ENCODE measurements around the gene DECR2. TPM values are rescaled to one million over a fixed set of nuclear protein-coding genes. Genes with fewer than 3 reads are reported as not detected.
A peak's percentile ranks its signal among the peaks of the same experiment; 100 is the strongest.

DECR2 gene
- total RNA-seq, 1 donor from 2014 or later, result 17.4 TPM

- H3K36me3 ChIP-seq (ENCODE audit: insufficient read depth, low read length), result no peaks in the 10 kb centered on the region
- H3K4me3 ChIP-seq (ENCODE audit: insufficient read depth, low read depth, low read length), result peak overlapping the region; percentile 64
- no peak for TF ChIP-seq EZH2 (IDR thresholded peaks at IDR 0.05; ENCODE audit: insufficient read depth, low read length)
- TF ChIP-seq CTCF (IDR thresholded peaks at IDR 0.05; ENCODE audit: insufficient read depth, low read depth, low read length), result no peak
- H3K9me3 ChIP-seq (ENCODE audit: insufficient read depth, low read depth, low read length), result no peaks in the 10 kb centered on the region
- peak overlapping the region; percentile 96 for H3K4me2 ChIP-seq (ENCODE audit: low read length)
- H3K27me3 ChIP-seq (ENCODE audit: insufficient read depth, low read length), result no peaks in the 10 kb centered on the region
- H3K4me1 Mint-ChIP-seq (ENCODE audit: low read depth, unreplicated experiment), result peaks cover 16% of the 10 kb centered on the region
- H3K27ac Mint-ChIP-seq (ENCODE audit: unreplicated experiment), result no peak overlapping the region
- H2AFZ ChIP-seq (ENCODE audit: low read depth, low read length), result peak overlapping the region; percentile 58
- H3K4me3 Mint-ChIP-seq (ENCODE audit: unreplicated experiment), result peak overlapping the region; percentile 85
- DNase-seq (ENCODE audit: low read depth) (no peak), FAIRE-seq (no peak)
- no peaks in the 10 kb centered on the region for H3K36me3 Mint-ChIP-seq (ENCODE audit: low read depth, unreplicated experiment)
- H3K9ac ChIP-seq (ENCODE audit: low read length), result peak overlapping the region; percentile 81
- peaks cover 25% of the 10 kb centered on the region for H3K79me2 ChIP-seq (ENCODE audit: insufficient read depth, low read length)
- no peaks in the 10 kb centered on the region for H3K27me3 Mint-ChIP-seq (ENCODE audit: low read depth, unreplicated experiment)
- peaks cover 30% of the 10 kb centered on the region for H4K20me1 ChIP-seq (ENCODE audit: insufficient read depth, low read length)
- H3K27ac ChIP-seq (ENCODE audit: low read depth, low read length), result no peak overlapping the region
- no peaks in the 10 kb centered on the region for H3K9me3 Mint-ChIP-seq (ENCODE audit: unreplicated experiment)
- H3K4me1 ChIP-seq (ENCODE audit: insufficient read depth, low read length), result peaks cover 12% of the 10 kb centered on the region
These were observed 20.5 kb upstream of the DECR2 start for GRCh38 chr16:381012-381788.

GRCh38 chr16:381789-382717 is 19.6 kb upstream of the DECR2 start, which contains the start of gene PGAP6:
Gene PGAP6 (minus strand): TSS chr16:381978. CDS start chr16:381821, 157 bp downstream.
- Mint-ChIP-seq H3K4me3 (ENCODE audit: unreplicated experiment) (peak within 1 kb of the TSS; percentile 86), H3K27me3 (ENCODE audit: low read depth, unreplicated experiment) (no peaks in the 10 kb centered on the region), H3K36me3 (ENCODE audit: low read depth, unreplicated experiment) (no peaks in the 10 kb centered on the region), H3K9me3 (ENCODE audit: unreplicated experiment) (no peaks in the 10 kb centered on the region), H3K27ac (ENCODE audit: unreplicated experiment) (peak within 1 kb of the TSS; percentile 26), H3K4me1 (ENCODE audit: low read depth, unreplicated experiment) (peaks cover 18% of the 10 kb centered on the region)
- H3K79me2 ChIP-seq (ENCODE audit: insufficient read depth, low read length), result peaks cover 25% of the 10 kb centered on the region
- TF ChIP-seq CTCF (IDR thresholded peaks at IDR 0.05; ENCODE audit: insufficient read depth, low read depth, low read length) (no peak), EZH2 (IDR thresholded peaks at IDR 0.05; ENCODE audit: insufficient read depth, low read length) (no peak)
- H3K36me3 ChIP-seq (ENCODE audit: insufficient read depth, low read length), result no peaks in the 10 kb centered on the region
- peaks cover 12% of the 10 kb centered on the region for H3K4me1 ChIP-seq (ENCODE audit: insufficient read depth, low read length)
- peak within 1 kb of the TSS; percentile 81 for H3K9ac ChIP-seq (ENCODE audit: low read length)
- DNase-seq (ENCODE audit: low read depth) (no peak), FAIRE-seq (no peak)
- peak within 1 kb of the TSS; percentile 71 for H3K4me3 ChIP-seq (ENCODE audit: insufficient read depth, low read depth, low read length)
- H2AFZ ChIP-seq (ENCODE audit: low read depth, low read length), result peak within 1 kb of the TSS; percentile 75
- H4K20me1 ChIP-seq (ENCODE audit: insufficient read depth, low read length), result peaks cover 30% of the 10 kb centered on the region
- H3K27ac ChIP-seq (ENCODE audit: low read depth, low read length), result no peak within 1 kb of the TSS
- peak within 1 kb of the TSS; percentile 98 for H3K4me2 ChIP-seq (ENCODE audit: low read length)
- H3K9me3 ChIP-seq (ENCODE audit: insufficient read depth, low read depth, low read length), result no peaks in the 10 kb centered on the region
- H3K27me3 ChIP-seq (ENCODE audit: insufficient read depth, low read length), result no peaks in the 10 kb centered on the region
